Keratinocyte (primary cell): ENCODE results near the gene RERE. TPM values are rescaled to one million over a fixed set of nuclear protein-coding genes. Genes with fewer than 3 reads are reported as not detected.

Experiments
- DNase-seq: peaks from one replicate; pipeline ENCODE4 v3.0.0-alpha.2; 2011; ENCODE audit warnings: low read depth, missing footprints, low spot score
- FAIRE-seq: peaks from 2 replicates; lab custom pipeline; 2011; peaks lifted over from hg19 to GRCh38; lab: Jason Lieb, UNC
- H2AFZ ChIP-seq: 2 replicates; pipeline ENCODE4 v1.6.0; 2012; ENCODE audit warnings: low read length, control low read depth, inconsistent platforms; ENCODE audit not compliant: control insufficient read depth
- H3K27ac ChIP-seq: 2 replicates; pipeline ENCODE4 v1.5.1; 2011; ENCODE audit warnings: low read length; ENCODE audit not compliant: control insufficient read depth, insufficient read depth
- H3K27me3 ChIP-seq: 3 replicates; pipeline ENCODE4 v1.6.0; 2011; ENCODE audit warnings: low read length; ENCODE audit not compliant: control insufficient read depth, insufficient read depth; ENCODE audit errors: extremely low read depth
- H3K36me3 ChIP-seq, 2 experiments: 2 replicates in 1 of 2; 3 replicates in 1 of 2; pipeline ENCODE4 v1.5.1; 2011; ENCODE audit warnings: low read length in 2 of 2, mild to moderate bottlenecking in 1 of 2; ENCODE audit not compliant: control insufficient read depth in 2 of 2, insufficient read depth in 2 of 2; ENCODE audit errors: extremely low read depth in 1 of 2
- H3K4me1 ChIP-seq: 3 replicates; pipeline ENCODE4 v1.5.1; 2011; ENCODE audit warnings: low read length; ENCODE audit not compliant: control insufficient read depth, insufficient read depth; ENCODE audit errors: extremely low read depth
- H3K4me2 ChIP-seq: 3 replicates; pipeline ENCODE4 v1.6.0; 2011; ENCODE audit warnings: low read depth, low read length; ENCODE audit not compliant: control insufficient read depth, insufficient read depth; ENCODE audit errors: extremely low read depth
- H3K4me3 ChIP-seq, 3 experiments: fragments of 200-600 bp in 1 of 3; sonication (generic) in 1 of 3; 2 replicates in 2 of 3; 3 replicates in 1 of 3; pipeline ENCODE4 v1.5.1; 2011 to 2016; ENCODE audit warnings: low read length in 3 of 3, mild to moderate bottlenecking in 3 of 3, control low read depth in 2 of 3, inconsistent platforms in 1 of 3, low read depth in 1 of 3, mixed read lengths in 1 of 3, mixed run types in 1 of 3, moderate library complexity in 1 of 3; ENCODE audit not compliant: control insufficient read depth in 2 of 3, insufficient read depth in 2 of 3; ENCODE audit errors: extremely low read depth in 1 of 3
- H3K79me2 ChIP-seq: 2 replicates; pipeline ENCODE4 v1.6.0; 2012; ENCODE audit warnings: low read length; ENCODE audit not compliant: control insufficient read depth, insufficient read depth
- H3K9ac ChIP-seq: 3 replicates; pipeline ENCODE4 v1.6.0; 2011; ENCODE audit warnings: low read length; ENCODE audit not compliant: control insufficient read depth, insufficient read depth; ENCODE audit errors: extremely low read depth
- H3K9me1 ChIP-seq: 3 replicates; pipeline ENCODE4 v1.6.0; 2011; ENCODE audit warnings: low read length; ENCODE audit not compliant: control insufficient read depth, insufficient read depth; ENCODE audit errors: extremely low read depth
- H3K9me3 ChIP-seq: 2 replicates; pipeline ENCODE4 v1.5.1; 2012; ENCODE audit warnings: low read depth, low read length; ENCODE audit not compliant: control insufficient read depth
- H4K20me1 ChIP-seq: 3 replicates; pipeline ENCODE4 v1.6.0; 2011; ENCODE audit warnings: low read length; ENCODE audit not compliant: control insufficient read depth, insufficient read depth; ENCODE audit errors: extremely low read depth
- EZH2 ChIP-seq: IDR thresholded peaks from one replicate; pipeline ENCODE4 v1.6.1; 2012; ENCODE audit warnings: inconsistent platforms, mild to moderate bottlenecking, low read length, moderate library complexity
- dilution Hi-C: fragments of 300-500 bp; cut with MboI; formaldehyde crosslinking; loops from one replicate; pipeline ENCODE4 v1.7.0; 2020; ENCODE audit warnings: low sequenced_read_pairs; ENCODE audit not compliant: extremely low pct_ligation_motif_present
- polyA plus RNA-seq, 5 experiments: library from polyadenylated mRNA; depleted of rRNA in 3 of 5; stranded (reverse) in 3 of 5; stranded (forward) in 1 of 5; unstranded in 1 of 5; fragments of >200 nt; gene quantifications; 1 replicate in 1 of 5; 2 replicates in 3 of 5; 3 replicates in 1 of 5; pipeline versions ENCODE4 v1.2.1 to v1.2.3, GENCODE V29; 2011 to 2012; ENCODE audit warnings: missing spikeins in 2 of 5, low read depth in 1 of 5, low replicate concordance in 1 of 5
- TF ChIP-seq, protein P1 (sequence below), 3 experiments: IDR thresholded peaks in 1 of 3; conservative IDR thresholded peaks in 1 of 3; optimal IDR thresholded peaks in 1 of 3; 2 replicates in 2 of 3; 3 replicates in 1 of 3; pipeline versions ENCODE3 to v1.5.1; 2011; ENCODE audit warnings: low read length in 3 of 3, mild to moderate bottlenecking in 3 of 3, moderate library complexity in 2 of 3, control low read depth in 1 of 3, inconsistent platforms in 1 of 3; ENCODE audit not compliant: insufficient read depth in 2 of 3; ENCODE audit errors: extremely low read depth in 1 of 3

The RERE gene
- polyA plus RNA-seq, 1 donor (not counting 4 experiments of a cell fraction or from before 2014, with no cell fraction given), result 3.8 TPM

DNA sequence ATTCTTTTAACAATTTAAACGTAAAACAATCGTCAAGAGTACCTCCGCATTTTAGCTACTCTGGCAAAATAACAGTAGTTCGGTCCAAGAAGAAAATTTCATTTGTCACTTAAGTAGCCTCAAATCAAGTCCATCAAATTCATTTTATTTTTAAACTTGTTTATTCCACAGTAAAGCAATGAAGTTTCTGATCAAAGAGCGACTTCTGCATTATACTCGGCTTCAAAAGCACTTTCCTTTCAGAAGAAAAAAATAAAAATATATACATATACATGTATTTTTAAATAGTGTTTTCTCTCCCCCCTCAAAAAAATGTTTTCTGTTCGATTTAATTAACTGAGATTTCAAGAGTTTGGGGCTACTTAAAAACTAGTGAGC, 115.0 kb downstream of the RERE start:
- Histone ChIP-seq H3K4me3 (peak overlapping the region; percentile 48 to 73 (median 72)), H3K4me2 (peak overlapping the region; percentile 97), H4K20me1 (no peaks in the 10 kb centered on the region), H3K9ac (peak overlapping the region; percentile 76), H2AFZ (peak overlapping the region; percentile 61), H3K9me1 (no peaks in the 10 kb centered on the region), H3K27ac (peak overlapping the region; percentile 70), H3K36me3 (no peaks in the 10 kb centered on the region), H3K79me2 (peaks cover 33% of the 10 kb centered on the region), H3K9me3 (no peaks in the 10 kb centered on the region), H3K4me1 (peaks cover 19% of the 10 kb centered on the region), H3K27me3 (no peaks in the 10 kb centered on the region)
- DNase-seq (no peak), FAIRE-seq (no peak)
- dilution Hi-C loops, result no loop called here
- TF ChIP-seq, protein P1, sequence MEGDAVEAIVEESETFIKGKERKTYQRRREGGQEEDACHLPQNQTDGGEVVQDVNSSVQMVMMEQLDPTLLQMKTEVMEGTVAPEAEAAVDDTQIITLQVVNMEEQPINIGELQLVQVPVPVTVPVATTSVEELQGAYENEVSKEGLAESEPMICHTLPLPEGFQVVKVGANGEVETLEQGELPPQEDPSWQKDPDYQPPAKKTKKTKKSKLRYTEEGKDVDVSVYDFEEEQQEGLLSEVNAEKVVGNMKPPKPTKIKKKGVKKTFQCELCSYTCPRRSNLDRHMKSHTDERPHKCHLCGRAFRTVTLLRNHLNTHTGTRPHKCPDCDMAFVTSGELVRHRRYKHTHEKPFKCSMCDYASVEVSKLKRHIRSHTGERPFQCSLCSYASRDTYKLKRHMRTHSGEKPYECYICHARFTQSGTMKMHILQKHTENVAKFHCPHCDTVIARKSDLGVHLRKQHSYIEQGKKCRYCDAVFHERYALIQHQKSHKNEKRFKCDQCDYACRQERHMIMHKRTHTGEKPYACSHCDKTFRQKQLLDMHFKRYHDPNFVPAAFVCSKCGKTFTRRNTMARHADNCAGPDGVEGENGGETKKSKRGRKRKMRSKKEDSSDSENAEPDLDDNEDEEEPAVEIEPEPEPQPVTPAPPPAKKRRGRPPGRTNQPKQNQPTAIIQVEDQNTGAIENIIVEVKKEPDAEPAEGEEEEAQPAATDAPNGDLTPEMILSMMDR (optimal IDR thresholded peaks at IDR 0.05 in 1 of 3, IDR thresholded peaks at IDR 0.05 in 1 of 3, conservative IDR thresholded peaks at IDR 0.05 in 1 of 3; ENCODE audit: extremely low read depth in 1 of 3, insufficient read depth in 2 of 3, low read length in 3 of 3), result no peak
- no peak for TF ChIP-seq EZH2

DNA sequence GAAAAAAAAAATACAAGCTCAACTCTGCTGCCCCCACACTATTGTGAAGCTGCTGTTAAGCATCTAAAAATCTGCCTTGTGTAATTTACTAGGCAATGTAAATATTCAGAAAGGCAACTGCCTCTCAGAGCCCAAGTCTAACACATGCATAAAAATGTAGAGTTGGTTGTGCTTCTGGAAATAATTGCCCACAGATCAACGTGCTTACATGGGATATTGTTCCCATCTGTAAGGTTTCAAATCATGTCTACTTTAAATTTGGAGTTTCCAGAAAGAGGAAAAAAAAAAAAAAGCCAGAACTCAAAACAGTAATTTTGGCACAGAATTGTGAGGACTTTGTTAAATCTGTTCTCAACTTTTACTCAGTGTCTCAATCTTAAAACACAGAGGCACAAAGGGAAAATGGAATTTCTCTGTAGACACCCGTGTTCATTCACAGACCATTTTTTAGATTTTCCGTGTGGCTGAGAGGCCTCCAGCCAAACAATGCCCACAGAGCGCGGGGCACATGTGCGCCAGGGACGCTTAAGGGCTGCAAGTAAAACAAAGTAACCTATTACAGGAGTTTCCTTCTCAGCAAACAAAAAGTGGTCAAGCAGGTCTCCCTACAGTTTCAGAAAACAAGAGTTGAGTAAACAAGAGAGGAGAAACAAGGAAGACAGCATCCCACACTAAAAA, 115.5 kb downstream of the RERE start:
- Histone ChIP-seq H3K9me1 (no peaks in the 10 kb centered on the region), H3K4me1 (peaks cover 19% of the 10 kb centered on the region), H4K20me1 (no peaks in the 10 kb centered on the region), H3K36me3 (no peaks in the 10 kb centered on the region), H3K79me2 (peaks cover 33% of the 10 kb centered on the region), H3K27ac (peak overlapping the region; percentile 70), H3K9ac (peak overlapping the region; percentile 76), H2AFZ (peak overlapping the region; percentile 61), H3K9me3 (no peaks in the 10 kb centered on the region), H3K27me3 (no peaks in the 10 kb centered on the region), H3K4me3 (peak overlapping the region; percentile 48 to 73 (median 72)), H3K4me2 (peak overlapping the region; percentile 97)
- DNase-seq, result no peak
- TF ChIP-seq EZH2, result no peak
- TF ChIP-seq, protein P1 (optimal IDR thresholded peaks at IDR 0.05 in 1 of 3, IDR thresholded peaks at IDR 0.05 in 1 of 3, conservative IDR thresholded peaks at IDR 0.05 in 1 of 3; ENCODE audit: extremely low read depth in 1 of 3, insufficient read depth in 2 of 3, low read length in 3 of 3), result no peak
- dilution Hi-C loops, result no loop called here
- peak; percentile 26 for FAIRE-seq
